Activated effector memory CD4-positive, alpha-beta T cell treated with anti-CD3 and anti-CD28 coated beads, Interleukin-2, amount 50 U/mL, for 16 hours (primary cell): ENCODE data around the gene WDR26.

ENCODE experiments used
- DNase-seq: peaks from one replicate; pipeline ENCODE4 v3.0.0-alpha.2; 2020

The WDR26 gene

GRCh38 chr1:224343679-224344078 is 90.9 kb downstream of the WDR26 start:
- DNase-seq: no peak

GRCh38 chr1:224340453-224341384 is 93.9 kb downstream of the WDR26 start:
- DNase-seq: peak; percentile 76

GRCh38 chr1:224339442-224340033 is 95.1 kb downstream of the WDR26 start:
- DNase-seq: no peak

- DNase-seq: no peak
Measured at GRCh38 chr1:224338150-224338838, 96.3 kb downstream of the WDR26 start.
